ENCODE results near the gene CCDC51. TPM values are rescaled to one million over a fixed set of nuclear protein-coding genes. Genes with fewer than 3 reads are reported as not detected.
A peak's percentile ranks its signal among the peaks of the same experiment; 100 is the strongest.
"Not testable (repeated sequence)": the region's sequence is repeated elsewhere in the genome, so short reads cannot be mapped to it uniquely, and the experiment has no call there.

CCDC51 gene
- polyA plus RNA-seq (ENCODE audit: insufficient read length in 3 of 3), result 10 to 100 TPM; 26.0 to 33.4 (median 27.2) TPM

GRCh38 chr3:48439820-48440589, at the start of gene CCDC51, which contains the start of gene TMA7:
TSS of gene CCDC51 (minus strand) at chr3:48440119. CDS start at chr3:48435128, 4,991 bp downstream.
TSS of gene TMA7 (plus strand) at chr3:48440257. CDS start at chr3:48440297, 40 bp downstream.
- peak; percentile 89 to 93 (median 91) for DNase-seq (ENCODE audit: low read depth in 3 of 3, low spot score in 2 of 3)

- DNase-seq (ENCODE audit: low read depth in 3 of 3, low spot score in 2 of 3), result no peak
These were observed 47.0 kb upstream of the CCDC51 start for GRCh38 chr3:48486952-48487351.

- not testable (repeated sequence) for DNase-seq (ENCODE audit: low read depth in 3 of 3, low spot score in 2 of 3)
These were observed 42.9 kb upstream of the CCDC51 start for GRCh38 chr3:48482822-48483221.

GRCh38 chr3:48480891-48481290, 41.0 kb upstream of the CCDC51 start:
- DNase-seq (ENCODE audit: low read depth in 3 of 3, low spot score in 2 of 3), result not testable (repeated sequence)

- DNase-seq (ENCODE audit: low read depth in 3 of 3, low spot score in 2 of 3), result no peak
These were observed 39.0 kb upstream of the CCDC51 start for GRCh38 chr3:48478626-48479555.

- no peak for DNase-seq (ENCODE audit: low read depth in 3 of 3, low spot score in 2 of 3)
These were observed 38.1 kb upstream of the CCDC51 start for GRCh38 chr3:48477959-48478520.

GRCh38 chr3:48476426-48477053, 36.6 kb upstream of the CCDC51 start:
- no peak for DNase-seq (ENCODE audit: low read depth in 3 of 3, low spot score in 2 of 3)

GRCh38 chr3:48475188-48475587, 35.3 kb upstream of the CCDC51 start:
- DNase-seq (ENCODE audit: low read depth in 3 of 3, low spot score in 2 of 3), result no peak

- DNase-seq (ENCODE audit: low read depth in 3 of 3, low spot score in 2 of 3), result no peak
These were observed 34.7 kb upstream of the CCDC51 start for GRCh38 chr3:48474619-48475018.

GRCh38 chr3:48474031-48474430, 34.1 kb upstream of the CCDC51 start:
- DNase-seq (ENCODE audit: low read depth in 3 of 3, low spot score in 2 of 3), result not testable (repeated sequence)

GRCh38 chr3:48473617-48473952, 33.7 kb upstream of the CCDC51 start:
- no peak for DNase-seq (ENCODE audit: low read depth in 3 of 3, low spot score in 2 of 3)

GRCh38 chr3:48472923-48473616, 33.2 kb upstream of the CCDC51 start:
- DNase-seq (ENCODE audit: low read depth in 3 of 3, low spot score in 2 of 3), result peak; percentile 75 to 86 (median 75)

- no peak for DNase-seq (ENCODE audit: low read depth in 3 of 3, low spot score in 2 of 3)
These were observed 32.7 kb upstream of the CCDC51 start for GRCh38 chr3:48472673-48472922.

- no peak for DNase-seq (ENCODE audit: low read depth in 3 of 3, low spot score in 2 of 3)
These were observed 30.4 kb upstream of the CCDC51 start for GRCh38 chr3:48470286-48470685.

- no peak for DNase-seq (ENCODE audit: low read depth in 3 of 3, low spot score in 2 of 3)
These were observed 29.4 kb upstream of the CCDC51 start for GRCh38 chr3:48469046-48469915.

- no peak for DNase-seq (ENCODE audit: low read depth in 3 of 3, low spot score in 2 of 3)
These were observed 28.4 kb upstream of the CCDC51 start for GRCh38 chr3:48468329-48468731.

GRCh38 chr3:48467473-48468267, 27.8 kb upstream of the CCDC51 start:
- no peak for DNase-seq (ENCODE audit: low read depth in 3 of 3, low spot score in 2 of 3)

GRCh38 chr3:48467110-48467454, 27.2 kb upstream of the CCDC51 start:
- DNase-seq (ENCODE audit: low read depth in 3 of 3, low spot score in 2 of 3), result no peak

All from right renal cortex interstitium (tissue), 3 donors.